Keratinocyte (primary cell): ENCODE measurements around the gene SLC2A4RG. TPM values are rescaled to one million over a fixed set of nuclear protein-coding genes. Genes with fewer than 3 reads are reported as not detected.

Experiments used
- DNase-seq: peaks from one replicate; pipeline ENCODE4 v3.0.0-alpha.2; 2011; ENCODE audit warnings: low read depth, missing footprints, low spot score
- FAIRE-seq: peaks from 2 replicates; lab custom pipeline; 2011; peaks lifted over from hg19 to GRCh38; lab: Jason Lieb, UNC
- H2AFZ ChIP-seq: 2 replicates; pipeline ENCODE4 v1.6.0; 2012; ENCODE audit warnings: low read length, control low read depth, inconsistent platforms; ENCODE audit not compliant: control insufficient read depth
- H3K27ac ChIP-seq: 2 replicates; pipeline ENCODE4 v1.5.1; 2011; ENCODE audit warnings: low read length; ENCODE audit not compliant: control insufficient read depth, insufficient read depth
- H3K27me3 ChIP-seq: 3 replicates; pipeline ENCODE4 v1.6.0; 2011; ENCODE audit warnings: low read length; ENCODE audit not compliant: control insufficient read depth, insufficient read depth; ENCODE audit errors: extremely low read depth
- H3K36me3 ChIP-seq, 2 experiments: 2 replicates in 1 of 2; 3 replicates in 1 of 2; pipeline ENCODE4 v1.5.1; 2011; ENCODE audit warnings: low read length in 2 of 2, mild to moderate bottlenecking in 1 of 2; ENCODE audit not compliant: control insufficient read depth in 2 of 2, insufficient read depth in 2 of 2; ENCODE audit errors: extremely low read depth in 1 of 2
- H3K4me1 ChIP-seq: 3 replicates; pipeline ENCODE4 v1.5.1; 2011; ENCODE audit warnings: low read length; ENCODE audit not compliant: control insufficient read depth, insufficient read depth; ENCODE audit errors: extremely low read depth
- H3K4me2 ChIP-seq: 3 replicates; pipeline ENCODE4 v1.6.0; 2011; ENCODE audit warnings: low read depth, low read length; ENCODE audit not compliant: control insufficient read depth, insufficient read depth; ENCODE audit errors: extremely low read depth
- H3K4me3 ChIP-seq, 3 experiments: fragments of 200-600 bp in 1 of 3; sonication (generic) in 1 of 3; 2 replicates in 2 of 3; 3 replicates in 1 of 3; pipeline ENCODE4 v1.5.1; 2011 to 2016; ENCODE audit warnings: low read length in 3 of 3, mild to moderate bottlenecking in 3 of 3, control low read depth in 2 of 3, inconsistent platforms in 1 of 3, low read depth in 1 of 3, mixed read lengths in 1 of 3, mixed run types in 1 of 3, moderate library complexity in 1 of 3; ENCODE audit not compliant: control insufficient read depth in 2 of 3, insufficient read depth in 2 of 3; ENCODE audit errors: extremely low read depth in 1 of 3
- H3K79me2 ChIP-seq: 2 replicates; pipeline ENCODE4 v1.6.0; 2012; ENCODE audit warnings: low read length; ENCODE audit not compliant: control insufficient read depth, insufficient read depth
- H3K9ac ChIP-seq: 3 replicates; pipeline ENCODE4 v1.6.0; 2011; ENCODE audit warnings: low read length; ENCODE audit not compliant: control insufficient read depth, insufficient read depth; ENCODE audit errors: extremely low read depth
- H3K9me1 ChIP-seq: 3 replicates; pipeline ENCODE4 v1.6.0; 2011; ENCODE audit warnings: low read length; ENCODE audit not compliant: control insufficient read depth, insufficient read depth; ENCODE audit errors: extremely low read depth
- H3K9me3 ChIP-seq: 2 replicates; pipeline ENCODE4 v1.5.1; 2012; ENCODE audit warnings: low read depth, low read length; ENCODE audit not compliant: control insufficient read depth
- H4K20me1 ChIP-seq: 3 replicates; pipeline ENCODE4 v1.6.0; 2011; ENCODE audit warnings: low read length; ENCODE audit not compliant: control insufficient read depth, insufficient read depth; ENCODE audit errors: extremely low read depth
- CTCF ChIP-seq, 3 experiments: IDR thresholded peaks in 1 of 3; conservative IDR thresholded peaks in 1 of 3; optimal IDR thresholded peaks in 1 of 3; 2 replicates in 2 of 3; 3 replicates in 1 of 3; pipeline versions ENCODE3 to v1.5.1; 2011; ENCODE audit warnings: low read length in 3 of 3, mild to moderate bottlenecking in 3 of 3, moderate library complexity in 2 of 3, control low read depth in 1 of 3, inconsistent platforms in 1 of 3; ENCODE audit not compliant: insufficient read depth in 2 of 3; ENCODE audit errors: extremely low read depth in 1 of 3
- EZH2 ChIP-seq: IDR thresholded peaks from one replicate; pipeline ENCODE4 v1.6.1; 2012; ENCODE audit warnings: inconsistent platforms, mild to moderate bottlenecking, low read length, moderate library complexity
- dilution Hi-C: fragments of 300-500 bp; cut with MboI; formaldehyde crosslinking; loops from one replicate; pipeline ENCODE4 v1.7.0; 2020; ENCODE audit warnings: low sequenced_read_pairs; ENCODE audit not compliant: extremely low pct_ligation_motif_present
- polyA plus RNA-seq, 5 experiments: library from polyadenylated mRNA; depleted of rRNA in 3 of 5; stranded (reverse) in 3 of 5; stranded (forward) in 1 of 5; unstranded in 1 of 5; fragments of >200 nt; gene quantifications; 1 replicate in 1 of 5; 2 replicates in 3 of 5; 3 replicates in 1 of 5; pipeline versions ENCODE4 v1.2.1 to v1.2.3, GENCODE V29; 2011 to 2012; ENCODE audit warnings: missing spikeins in 2 of 5, low read depth in 1 of 5, low replicate concordance in 1 of 5

Gene SLC2A4RG
- polyA plus RNA-seq, 1 donor (not counting 4 experiments of a cell fraction or from before 2014, with no cell fraction given) = 23.5 TPM

DNA sequence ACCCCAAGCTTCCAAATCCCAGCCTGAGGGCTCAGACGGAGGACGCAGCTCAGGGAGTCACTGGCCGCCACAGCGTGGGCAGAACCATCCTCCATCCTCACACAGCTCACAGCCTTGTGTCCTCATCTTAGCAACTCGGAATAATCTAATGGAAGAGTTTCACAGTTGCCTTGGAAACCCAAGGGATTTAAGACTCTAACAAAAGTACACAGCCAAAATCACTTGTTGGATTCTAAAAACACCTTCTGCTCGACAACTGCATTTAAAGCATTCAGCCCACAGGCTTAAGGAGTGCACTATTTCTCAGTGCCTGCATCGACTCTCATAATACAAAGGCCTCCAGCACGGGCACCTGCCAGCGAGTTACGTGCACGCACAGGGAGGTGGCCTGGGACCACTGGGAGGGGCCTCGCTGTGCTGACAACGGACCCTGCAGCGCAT lies 46.1 kb downstream of the SLC2A4RG start:
- Histone ChIP-seq H3K9me3 (no peaks in the 10 kb centered on the region), H3K27me3 (no peaks in the 10 kb centered on the region), H3K9ac (no peak overlapping the region), H3K27ac (no peak overlapping the region), H2AFZ (no peak overlapping the region), H3K4me2 (no peak overlapping the region), H3K4me1 (no peaks in the 10 kb centered on the region), H3K36me3 (no peaks in the 10 kb centered on the region), H3K79me2 (no peaks in the 10 kb centered on the region), H3K4me3 (no peak overlapping the region), H4K20me1 (no peaks in the 10 kb centered on the region), H3K9me1 (no peaks in the 10 kb centered on the region)
- TF ChIP-seq EZH2 (no peak), CTCF (optimal IDR thresholded peaks at IDR 0.05 in 1 of 3, IDR thresholded peaks at IDR 0.05 in 1 of 3, conservative IDR thresholded peaks at IDR 0.05 in 1 of 3; ENCODE audit: extremely low read depth in 1 of 3, insufficient read depth in 2 of 3, low read length in 3 of 3) (no peak)
- no peak for FAIRE-seq
- no peak for DNase-seq
- dilution Hi-C loops = no loop called here

- H3K4me1 ChIP-seq = no peaks in the 10 kb centered on the region
- no peak for DNase-seq
- H2AFZ ChIP-seq = no peak overlapping the region
- no peaks in the 10 kb centered on the region for H3K79me2 ChIP-seq
- H3K9me3 ChIP-seq = no peaks in the 10 kb centered on the region
- no peak overlapping the region for H3K27ac ChIP-seq
- H3K4me2 ChIP-seq = no peak overlapping the region
- no peak overlapping the region for H3K4me3 ChIP-seq
- H3K27me3 ChIP-seq = no peaks in the 10 kb centered on the region
- dilution Hi-C loops = no loop called here
- H3K36me3 ChIP-seq = no peaks in the 10 kb centered on the region
- H3K9ac ChIP-seq = no peak overlapping the region
- FAIRE-seq = no peak
- TF ChIP-seq CTCF (optimal IDR thresholded peaks at IDR 0.05 in 1 of 3, IDR thresholded peaks at IDR 0.05 in 1 of 3, conservative IDR thresholded peaks at IDR 0.05 in 1 of 3; ENCODE audit: extremely low read depth in 1 of 3, insufficient read depth in 2 of 3, low read length in 3 of 3) (no peak), EZH2 (no peak)
- no peaks in the 10 kb centered on the region for H4K20me1 ChIP-seq
- no peaks in the 10 kb centered on the region for H3K9me1 ChIP-seq
Observed at GRCh38 chr20:63787302-63787701, 47.7 kb downstream of the SLC2A4RG start.
